HCEC 1CT (cell line): ENCODE measurements around the gene KRTAP13-2.
A peak's percentile ranks its signal among the peaks of the same experiment; 100 is the strongest.

Source experiments
- DNase-seq: peaks from one replicate; pipeline ENCODE4 v3.0.0-alpha.2; 2017

The KRTAP13-2 gene

GRCh38 chr21:30372139-30372770 is at the start of gene KRTAP13-2:
TSS of gene KRTAP13-2 (minus strand) at chr21:30372271. CDS start at chr21:30372213, 58 bp downstream.
- DNase-seq, result no peak

- DNase-seq, result no peak
These were observed 43.9 kb upstream of the KRTAP13-2 start for GRCh38 chr21:30415993-30416392.

- no peak for DNase-seq
These were observed 36.9 kb upstream of the KRTAP13-2 start for GRCh38 chr21:30408782-30409494.

- DNase-seq, result no peak
These were observed 23.7 kb upstream of the KRTAP13-2 start, which contains the start of gene KRTAP13-1 for GRCh38 chr21:30395731-30396130. TSS of gene KRTAP13-1 (plus strand) at chr21:30396031. CDS start at chr21:30396087, 56 bp downstream.

GRCh38 chr21:30391492-30392025 is 19.5 kb upstream of the KRTAP13-2 start:
- DNase-seq, result no peak

GRCh38 chr21:30382201-30382600 is 10.1 kb upstream of the KRTAP13-2 start:
- no peak for DNase-seq

- DNase-seq, result no peak
These were observed 16.2 kb downstream of the KRTAP13-2 start for GRCh38 chr21:30355906-30356305.

- DNase-seq, result no peak
These were observed 17.6 kb downstream of the KRTAP13-2 start for GRCh38 chr21:30354308-30355005.

- DNase-seq, result no peak
These were observed 20.5 kb downstream of the KRTAP13-2 start for GRCh38 chr21:30351534-30351933.

- no peak for DNase-seq
These were observed 22.5 kb downstream of the KRTAP13-2 start for GRCh38 chr21:30349572-30349971.

- DNase-seq, result no peak
These were observed 23.6 kb downstream of the KRTAP13-2 start, which contains the start of gene KRTAP23-1 for GRCh38 chr21:30348506-30348905. TSS of gene KRTAP23-1 (minus strand) at chr21:30348606. CDS start at chr21:30348606, 0 bp downstream.

- DNase-seq, result no peak
These were observed 27.1 kb downstream of the KRTAP13-2 start for GRCh38 chr21:30345014-30345413.

- DNase-seq, result peak; percentile 1
These were observed 31.1 kb downstream of the KRTAP13-2 start for GRCh38 chr21:30340714-30341573.

- DNase-seq, result no peak
These were observed 33.4 kb downstream of the KRTAP13-2 start for GRCh38 chr21:30338717-30339116.

- no peak for DNase-seq
These were observed 34.3 kb downstream of the KRTAP13-2 start for GRCh38 chr21:30337772-30338171.

- no peak for DNase-seq
These were observed 34.8 kb downstream of the KRTAP13-2 start, which contains the start of gene KRTAP27-1 for GRCh38 chr21:30337276-30337744. TSS of gene KRTAP27-1 (minus strand) at chr21:30337694. CDS start at chr21:30337668, 26 bp downstream.

GRCh38 chr21:30336596-30336995 is 35.5 kb downstream of the KRTAP13-2 start:
- no peak for DNase-seq

GRCh38 chr21:30333736-30334135 is 38.3 kb downstream of the KRTAP13-2 start:
- DNase-seq, result no peak

GRCh38 chr21:30332681-30333080 is 39.4 kb downstream of the KRTAP13-2 start:
- no peak for DNase-seq

- no peak for DNase-seq
These were observed 42.7 kb downstream of the KRTAP13-2 start for GRCh38 chr21:30329203-30329875.

- no peak for DNase-seq
These were observed 45.7 kb downstream of the KRTAP13-2 start for GRCh38 chr21:30326390-30326789.
